GM21367 (cell line): Measurements from ENCODE around the gene ZNF146.
"Not testable (repeated sequence)": the region's sequence is repeated elsewhere in the genome, so short reads cannot be mapped to it uniquely, and the experiment has no call there.

Experiments used
- ATAC-seq: cut with Tn5 transposase; IDR thresholded peaks from one replicate; pipeline ENCODE4 v1.9.1; 2021; ENCODE audit not compliant: unreplicated experiment

ZNF146 gene

GRCh38 chr19:36269295-36269694 is 54.4 kb downstream of the ZNF146 start:
- ATAC-seq = not testable (repeated sequence)
